HG02763 (cell line): Measurements from ENCODE around the gene PPP1R14B.
A peak's percentile ranks its signal among the peaks of the same experiment; 100 is the strongest.

ENCODE experiments used
- ATAC-seq: cut with Tn5 transposase; IDR thresholded peaks from one replicate; pipeline ENCODE4 v1.9.1; 2021; ENCODE audit warnings: mild to moderate bottlenecking, moderate library complexity; ENCODE audit not compliant: unreplicated experiment

PPP1R14B gene

GRCh38 chr11:64218628-64219353 lies 28.0 kb downstream of the PPP1R14B start:
- no peak for ATAC-seq

GRCh38 chr11:64216879-64217278 lies 29.9 kb downstream of the PPP1R14B start:
- no peak for ATAC-seq

GRCh38 chr11:64211181-64211872 lies 35.4 kb downstream of the PPP1R14B start:
- ATAC-seq = no peak

GRCh38 chr11:64210301-64211020 lies 36.3 kb downstream of the PPP1R14B start:
- no peak for ATAC-seq

GRCh38 chr11:64209563-64209843 lies 37.2 kb downstream of the PPP1R14B start:
- ATAC-seq = no peak

- ATAC-seq = no peak
Measured at GRCh38 chr11:64208796-64209562, 37.8 kb downstream of the PPP1R14B start.

- ATAC-seq = no peak
Measured at GRCh38 chr11:64208086-64208795, 38.5 kb downstream of the PPP1R14B start.

GRCh38 chr11:64207256-64208085 lies 39.3 kb downstream of the PPP1R14B start:
- peak; percentile 49 for ATAC-seq

- no peak for ATAC-seq
Measured at GRCh38 chr11:64206457-64207255, 40.1 kb downstream of the PPP1R14B start, which contains the start of gene FERMT3. TSS of gene FERMT3 (plus strand) at chr11:64206721. CDS start at chr11:64207365, 644 bp downstream.

- ATAC-seq = no peak
Measured at GRCh38 chr11:64204464-64204989, 42.2 kb downstream of the PPP1R14B start.

GRCh38 chr11:64204080-64204440 lies 42.7 kb downstream of the PPP1R14B start:
- no peak for ATAC-seq

GRCh38 chr11:64203421-64204079 lies 43.2 kb downstream of the PPP1R14B start:
- ATAC-seq = no peak

GRCh38 chr11:64202992-64203391 lies 43.8 kb downstream of the PPP1R14B start:
- ATAC-seq = no peak

GRCh38 chr11:64201543-64201942 lies 45.2 kb downstream of the PPP1R14B start:
- no peak for ATAC-seq

- ATAC-seq = no peak
Measured at GRCh38 chr11:64198511-64198910, 48.2 kb downstream of the PPP1R14B start.

GRCh38 chr11:64196626-64197025 lies 50.1 kb downstream of the PPP1R14B start:
- no peak for ATAC-seq
